Glutamatergic neuron (in vitro differentiated cells): ENCODE measurements around the gene EMSY. TPM values are rescaled to one million over a fixed set of nuclear protein-coding genes. Genes with fewer than 3 reads are reported as not detected.
"Not testable (repeated sequence)": the region's sequence is repeated elsewhere in the genome, so short reads cannot be mapped to it uniquely, and the experiment has no call there.

Experiments
- DNase-seq: peaks from one replicate; pipeline ENCODE4 v3.0.0; 2022
- H3K27ac Mint-ChIP-seq: one replicate; pipeline ENCODE4 v1.8.0; 2020; ENCODE audit warnings: mild to moderate bottlenecking, mixed read lengths, inconsistent platforms; ENCODE audit not compliant: unreplicated experiment
- H3K27me3 Mint-ChIP-seq: one replicate; pipeline ENCODE4 v1.8.0; 2020; ENCODE audit warnings: mild to moderate bottlenecking, moderate library complexity, mixed read lengths, inconsistent platforms; ENCODE audit not compliant: unreplicated experiment
- H3K36me3 Mint-ChIP-seq: one replicate; pipeline ENCODE4 v1.8.0; 2020; ENCODE audit warnings: mild to moderate bottlenecking, mixed read lengths, inconsistent platforms; ENCODE audit not compliant: unreplicated experiment
- H3K4me1 Mint-ChIP-seq: one replicate; pipeline ENCODE4 v1.8.0; 2020; ENCODE audit warnings: mild to moderate bottlenecking, low read depth, mixed read lengths, inconsistent platforms; ENCODE audit not compliant: unreplicated experiment
- H3K4me3 Mint-ChIP-seq: one replicate; pipeline ENCODE4 v1.8.0; 2020; ENCODE audit warnings: mild to moderate bottlenecking, mixed read lengths, inconsistent platforms; ENCODE audit not compliant: unreplicated experiment
- H3K9me3 Mint-ChIP-seq: one replicate; pipeline ENCODE4 v1.8.0; 2020; ENCODE audit warnings: mild to moderate bottlenecking, moderate library complexity, mixed read lengths, inconsistent platforms; ENCODE audit not compliant: unreplicated experiment
- CTCF ChIP-seq: fragments of 200-600 bp; sonication (generic); IDR thresholded peaks from one replicate; pipeline ENCODE4 v1.5.0; 2021; ENCODE audit not compliant: partially characterized antibody, unreplicated experiment
- total RNA-seq: library from RNA; stranded (reverse); fragmentation: NEBNext Ultra II Directional; extraction: Animal tissue kit (Norgen Biotek cat#: 25700); gene quantifications from one replicate; pipeline ENCODE4 v1.2.1, GENCODE V29; 2021; ENCODE audit not compliant: unreplicated experiment

The EMSY gene
- total RNA-seq, 1 donor from 2014 or later, result 31.4 TPM

- H3K9me3 Mint-ChIP-seq, result no peaks in the 10 kb centered on the region
- no peaks in the 10 kb centered on the region for H3K4me1 Mint-ChIP-seq
- no peak for TF ChIP-seq CTCF
- no peak for DNase-seq
- no peaks in the 10 kb centered on the region for H3K36me3 Mint-ChIP-seq
- H3K4me3 Mint-ChIP-seq, result no peak overlapping the region
- H3K27ac Mint-ChIP-seq, result no peak overlapping the region
- H3K27me3 Mint-ChIP-seq, result no peaks in the 10 kb centered on the region
Measured at GRCh38 chr11:76589964-76590950, 145.4 kb downstream of the EMSY start.

- Mint-ChIP-seq H3K4me1 (no peaks in the 10 kb centered on the region), H3K27ac (no peak overlapping the region), H3K27me3 (no peaks in the 10 kb centered on the region), H3K9me3 (no peaks in the 10 kb centered on the region), H3K36me3 (no peaks in the 10 kb centered on the region), H3K4me3 (no peak overlapping the region)
- TF ChIP-seq CTCF, result no peak
- no peak for DNase-seq
Measured at GRCh38 chr11:76591416-76591815, 146.6 kb downstream of the EMSY start.

- Mint-ChIP-seq H3K4me3 (no peak overlapping the region), H3K27ac (no peak overlapping the region), H3K27me3 (no peaks in the 10 kb centered on the region), H3K4me1 (no peaks in the 10 kb centered on the region), H3K9me3 (no peaks in the 10 kb centered on the region), H3K36me3 (no peaks in the 10 kb centered on the region)
- DNase-seq, result no peak
- TF ChIP-seq CTCF, result no peak
Measured at GRCh38 chr11:76592025-76592914, 147.5 kb downstream of the EMSY start.

GRCh38 chr11:76592961-76593360 lies 148.1 kb downstream of the EMSY start:
- DNase-seq, result no peak
- no peak for TF ChIP-seq CTCF
- H3K27me3 Mint-ChIP-seq, result no peaks in the 10 kb centered on the region
- no peak overlapping the region for H3K4me3 Mint-ChIP-seq
- H3K4me1 Mint-ChIP-seq, result no peaks in the 10 kb centered on the region
- no peak overlapping the region for H3K27ac Mint-ChIP-seq
- H3K9me3 Mint-ChIP-seq, result no peaks in the 10 kb centered on the region
- H3K36me3 Mint-ChIP-seq, result no peaks in the 10 kb centered on the region

GRCh38 chr11:76595091-76595490 lies 150.3 kb downstream of the EMSY start:
- H3K27me3 Mint-ChIP-seq, H3K4me3 Mint-ChIP-seq, H3K27ac Mint-ChIP-seq, DNase-seq, H3K4me1 Mint-ChIP-seq, H3K9me3 Mint-ChIP-seq, H3K36me3 Mint-ChIP-seq: not testable (repeated sequence)
